H1 (cell line): ENCODE data around the gene MYO1D. TPM values are rescaled to one million over a fixed set of nuclear protein-coding genes. Genes with fewer than 3 reads are reported as not detected.

Source experiments
- CTCF ChIA-PET: fragments of 300-600 bp; sonication (Branson Sonifier 250); formaldehyde crosslinking; loops from one replicate; lab custom pipeline; 2021; ENCODE audit not compliant: partially characterized antibody; lab: Charles Lee
- POLR2A ChIA-PET: fragments of 300-600 bp; sonication (Branson Sonifier 250); formaldehyde crosslinking; loops from one replicate; lab custom pipeline; 2021; ENCODE audit warnings: inconsistent platforms; ENCODE audit not compliant: partially characterized antibody; lab: Charles Lee
- DNase-seq, 2 experiments: peaks; one replicate each; pipeline versions ENCODE4 v3.0.0 to v3.0.0-alpha.2; 2010 to 2022; ENCODE audit warnings: low spot score in 2 of 2, low read depth in 1 of 2, mixed read lengths in 1 of 2
- FAIRE-seq: peaks from 2 replicates; lab custom pipeline; 2011; peaks lifted over from hg19 to GRCh38; lab: Jason Lieb, UNC
- H2AFZ ChIP-seq: 2 replicates; pipeline ENCODE4 v1.8.1; 2012; ENCODE audit warnings: low read length, inconsistent platforms
- H2AK5ac ChIP-seq: 2 replicates; pipeline ENCODE4 v1.6.1; 2013; ENCODE audit warnings: low read depth, low read length
- H2BK120ac ChIP-seq: replicated peaks from 2 replicates; pipeline ENCODE3; 2013; ENCODE audit warnings: low read depth, low read length, inconsistent platforms
- H2BK12ac ChIP-seq: 2 replicates; pipeline ENCODE4 v1.6.1; 2013; ENCODE audit warnings: low read depth, low read length
- H2BK15ac ChIP-seq: 2 replicates; pipeline ENCODE4 v1.6.1; 2013; ENCODE audit warnings: low read length
- H2BK20ac ChIP-seq: 2 replicates; pipeline ENCODE4 v1.6.1; 2013; ENCODE audit warnings: low read length
- H2BK5ac ChIP-seq: 2 replicates; pipeline ENCODE4 v1.6.1; 2013; ENCODE audit warnings: low read depth, low read length
- H3K14ac ChIP-seq: 2 replicates; pipeline ENCODE4 v1.6.1; 2013; ENCODE audit warnings: inconsistent platforms; ENCODE audit not compliant: insufficient read length
- H3K18ac ChIP-seq: 2 replicates; pipeline ENCODE4 v1.6.1; 2013; ENCODE audit warnings: low read length; ENCODE audit errors: extremely low read depth
- H3K23ac ChIP-seq: 2 replicates; pipeline ENCODE4 v1.6.1; 2013; ENCODE audit warnings: inconsistent platforms; ENCODE audit not compliant: insufficient read length
- H3K23me2 ChIP-seq: 2 replicates; pipeline ENCODE4 v1.6.1; 2013; ENCODE audit warnings: low read depth, low read length
- H3K27ac ChIP-seq: 2 replicates; pipeline ENCODE4 v1.6.1; 2011; ENCODE audit warnings: low read depth, low read length, inconsistent platforms
- H3K27me3 ChIP-seq, 4 experiments: replicated peaks in 1 of 4; 1 replicate in 1 of 4; 2 replicates in 3 of 4; pipeline versions ENCODE4 v1.6.1 to v1.8.1; 2011 to 2013; ENCODE audit warnings: low read length in 3 of 4, mild to moderate bottlenecking in 3 of 4, inconsistent platforms in 2 of 4, mixed read lengths in 2 of 4, moderate library complexity in 1 of 4; ENCODE audit not compliant: control insufficient read depth in 3 of 4, insufficient read depth in 3 of 4; ENCODE audit errors: extremely low read depth in 1 of 4
- H3K36me3 ChIP-seq, 4 experiments: 2 replicates each; pipeline versions ENCODE4 v1.6.1 to v1.8.1; 2011 to 2013; ENCODE audit warnings: mild to moderate bottlenecking in 4 of 4, low read length in 3 of 4, moderate library complexity in 2 of 4, control low read depth in 1 of 4, inconsistent platforms in 1 of 4; ENCODE audit not compliant: insufficient read depth in 4 of 4, control insufficient read depth in 2 of 4
- H3K4ac ChIP-seq: replicated peaks from 2 replicates; pipeline ENCODE3; 2013; ENCODE audit warnings: low read length, low read depth, mixed read lengths, inconsistent platforms; ENCODE audit not compliant: insufficient read length
- H3K4me1 ChIP-seq, 4 experiments: replicated peaks in 1 of 4; 1 replicate in 1 of 4; 2 replicates in 3 of 4; pipeline versions ENCODE4 v1.6.1 to v1.8.1; 2011 to 2013; ENCODE audit warnings: low read length in 3 of 4, inconsistent platforms in 2 of 4, mixed read lengths in 1 of 4; ENCODE audit not compliant: insufficient read depth in 4 of 4, control insufficient read depth in 3 of 4
- H3K4me2 ChIP-seq, 2 experiments: 2 replicates each; pipeline versions ENCODE4 v1.6.1 to v1.8.1; 2011 to 2013; ENCODE audit warnings: low read depth in 2 of 2, low read length in 2 of 2, control low read depth in 1 of 2, inconsistent platforms in 1 of 2, mild to moderate bottlenecking in 1 of 2; ENCODE audit not compliant: insufficient read depth in 1 of 2
- H3K4me3 ChIP-seq, 4 experiments: fragments of 200-600, 300-600 bp in 1 of 4; sonication (generic), shearing (Covaris generic), sonication (Bioruptor Twin) in 1 of 4; 2 replicates each; pipeline versions ENCODE4 v1.5.1 to v1.8.1; 2011 to 2016; ENCODE audit warnings: low read length in 4 of 4, low read depth in 3 of 4, control low read depth in 2 of 4, inconsistent platforms in 2 of 4, mild to moderate bottlenecking in 2 of 4, mixed read lengths in 1 of 4, moderate library complexity in 1 of 4; ENCODE audit not compliant: insufficient read depth in 2 of 4; ENCODE audit errors: extremely low read depth in 1 of 4
- H3K56ac ChIP-seq: replicated peaks from 2 replicates; pipeline ENCODE3; 2013; ENCODE audit warnings: low read depth, mild to moderate bottlenecking, mixed read lengths, low read length, inconsistent platforms; ENCODE audit not compliant: insufficient read length
- H3K79me1 ChIP-seq: 2 replicates; pipeline ENCODE4 v1.6.1; 2013; ENCODE audit warnings: low read depth, low read length, control low read depth
- H3K79me2 ChIP-seq, 2 experiments: 2 replicates each; pipeline versions ENCODE4 v1.6.1 to v1.8.1; 2012 to 2013; ENCODE audit warnings: low read length in 2 of 2, mild to moderate bottlenecking in 2 of 2, inconsistent platforms in 1 of 2; ENCODE audit not compliant: insufficient read depth in 2 of 2, control insufficient read depth in 1 of 2
- H3K9ac ChIP-seq, 4 experiments: replicated peaks in 1 of 4; 1 replicate in 1 of 4; 2 replicates in 3 of 4; pipeline versions ENCODE4 v1.6.1 to v1.8.1; 2011 to 2013; ENCODE audit warnings: low read depth in 3 of 4, low read length in 3 of 4, control low read depth in 2 of 4, mild to moderate bottlenecking in 2 of 4, moderate library complexity in 2 of 4, inconsistent platforms in 1 of 4; ENCODE audit errors: extremely low read depth in 1 of 4
- H3K9me3 ChIP-seq, 2 experiments: 2 replicates each; pipeline versions ENCODE4 v1.6.1 to v1.8.1; 2012 to 2013; ENCODE audit warnings: mild to moderate bottlenecking in 2 of 2, moderate library complexity in 2 of 2, control low read depth in 1 of 2, inconsistent platforms in 1 of 2, low read depth in 1 of 2, low read length in 1 of 2, mixed read lengths in 1 of 2; ENCODE audit not compliant: insufficient read depth in 2 of 2
- H4K20me1 ChIP-seq, 2 experiments: replicated peaks in 1 of 2; 2 replicates each; pipeline versions ENCODE3 to v1.8.1; 2011 to 2013; ENCODE audit warnings: inconsistent platforms in 2 of 2, low read length in 2 of 2, mild to moderate bottlenecking in 1 of 2; ENCODE audit not compliant: insufficient read depth in 2 of 2, control insufficient read depth in 1 of 2
- H4K5ac ChIP-seq: 2 replicates; pipeline ENCODE4 v1.6.1; 2013; ENCODE audit warnings: low read length, low read depth, mixed read lengths, inconsistent platforms; ENCODE audit not compliant: insufficient read length
- H4K8ac ChIP-seq: 2 replicates; pipeline ENCODE4 v1.8.0; 2013; ENCODE audit warnings: mild to moderate bottlenecking, moderate library complexity, low read length, inconsistent platforms; ENCODE audit not compliant: insufficient read depth; ENCODE audit errors: extremely low read depth
- H4K91ac ChIP-seq: replicated peaks from 2 replicates; pipeline ENCODE3; 2013; ENCODE audit warnings: low read length, mixed read lengths, inconsistent platforms; ENCODE audit not compliant: insufficient read length
- CBX8 ChIP-seq: fragments of 300-800, 300-1000 bp; sonication (generic); IDR thresholded peaks from 2 replicates; pipeline ENCODE4 v1.7.1; 2016; ENCODE audit warnings: low read depth, low read length, borderline replicate concordance
- CEBPB ChIP-seq: IDR thresholded peaks from 2 replicates; pipeline ENCODE4 v1.6.1; 2012; ENCODE audit warnings: low read depth, low read length
- TCF12 ChIP-seq: IDR thresholded peaks from 2 replicates; pipeline ENCODE4 v1.6.1; 2011; ENCODE audit warnings: low read depth, mild to moderate bottlenecking, low read length
- WGBS, 2 experiments: shearing (Covaris generic) in 1 of 2; methylation state at CpG; one replicate each; pipeline versions ENCODE4 v1.1.6 to v1.1.7; 2013 to 2015; ENCODE audit warnings: low lambda C conversion rate in 2 of 2, mixed read lengths in 2 of 2, inconsistent platforms in 1 of 2, low coverage in 1 of 2, missing lambda C conversion rate in 1 of 2; ENCODE audit not compliant: insufficient replicate concordance in 2 of 2, insufficient coverage in 1 of 2, insufficient read length in 1 of 2; ENCODE audit errors: extremely low coverage in 1 of 2, missing lambda C conversion rate in 1 of 2; 5-methylcytosine and 5-hydroxymethylcytosine counted together
- polyA plus RNA-seq, 7 experiments: library from polyadenylated mRNA; depleted of rRNA in 3 of 7; stranded (reverse) in 5 of 7; unstranded in 2 of 7; fragments of >200 nt in 5 of 7; fragments of 200-250 nt in 2 of 7; gene quantifications; 1 replicate in 5 of 7; 2 replicates in 1 of 7; 4 replicates in 1 of 7; pipeline versions ENCODE4 v1.2.1 to v1.2.3, GENCODE V29; 2011 to 2013; ENCODE audit warnings: missing spikeins in 2 of 7, mixed read lengths in 2 of 7
- total RNA-seq: library from RNA; stranded (reverse); fragmentation: NEBNext Ultra II Directional; extraction: Animal tissue kit (Norgen Biotek cat#: 25700); gene quantifications from 2 replicates; pipeline ENCODE4 v1.2.1, GENCODE V29; 2021

The MYO1D gene
- total and polyA plus RNA-seq, 2 of the 8 experiments (the other 6 are each of a cell fraction or from before 2014, with no cell fraction given) = 6.5 to 25.4 TPM

DNA sequence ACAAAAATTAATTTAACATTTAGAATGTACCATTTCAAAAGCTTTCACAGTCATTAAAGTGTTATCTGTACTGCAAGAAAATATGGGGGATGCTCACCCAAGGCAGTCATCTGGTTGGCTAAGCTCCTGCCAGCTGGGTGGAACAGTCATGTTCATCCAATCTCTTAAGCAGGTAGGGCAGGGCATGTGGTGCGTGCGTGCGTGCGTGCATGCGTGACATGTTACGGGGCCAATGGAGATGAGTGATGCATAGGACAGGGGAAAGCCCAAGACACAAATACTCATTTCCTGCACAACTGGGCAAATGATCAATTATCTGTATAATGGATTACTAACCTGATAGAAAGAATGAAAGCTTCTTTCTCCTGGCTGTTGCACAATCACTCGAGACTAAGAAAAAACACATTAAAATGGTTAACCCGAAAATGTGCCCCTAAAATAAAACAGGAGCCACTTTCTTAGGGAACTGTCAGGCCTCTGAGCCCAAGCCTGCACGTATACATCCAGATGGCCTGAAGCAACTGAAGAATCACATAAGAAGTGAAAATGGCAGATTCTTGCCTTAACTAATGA is 104.4 kb downstream of the MYO1D start:
- Histone ChIP-seq H4K20me1 (no peaks in the 10 kb centered on the region), H3K4me3 (no peak overlapping the region), H3K79me1 (no peaks in the 10 kb centered on the region; the same call in 1 of the 2 replicates), H3K4me2 (no peak overlapping the region), H4K91ac (no peak overlapping the region), H3K79me2 (no peaks in the 10 kb centered on the region), H3K27ac (no peak overlapping the region), H2BK15ac (no peak overlapping the region), H2AFZ (no peak overlapping the region), H2BK12ac (no peak overlapping the region), H3K23ac (no peak overlapping the region), H4K5ac (no peak overlapping the region), H2BK5ac (no peak overlapping the region), H2BK120ac (no peak overlapping the region), H3K14ac (no peak overlapping the region), H3K4me1 (no peaks in the 10 kb centered on the region), H3K36me3 (no peaks in the 10 kb centered on the region; a peak in 1 of 8 replicates), H3K18ac (no peak overlapping the region), H4K8ac (no peak overlapping the region), H3K9ac (no peak overlapping the region), H2AK5ac (no peak overlapping the region), H3K27me3 (no peaks in the 10 kb centered on the region), H3K56ac (no peak overlapping the region), H3K9me3 (no peaks in the 10 kb centered on the region), H2BK20ac (no peak overlapping the region)
- FAIRE-seq (no peak), DNase-seq (no peak)
- CTCF ChIA-PET = interaction anchor here (1.2 to 1.3 kb wide), 2 partner anchors 9 to 11 kb away, joined by 3 to 5 read pairs; no protein-coding TSS in a partner anchor
- no peak for TF ChIP-seq CBX8
- peak; percentile 64; the same call in 1 of the 2 replicates for TF ChIP-seq CEBPB
- no peak for TF ChIP-seq TCF12
- TF ChIP-seq, all 59 proteins: peak for 1
- 94% methylated on average over 9 of the region's 9 CpGs; no CpG with 5 or more reads in 1 of the 2 experiments for WGBS, 2 experiments
- H3K4ac ChIP-seq = no peak overlapping the region
- POLR2A ChIA-PET = no interaction called here
- no peaks in the 10 kb centered on the region for H3K23me2 ChIP-seq
